Activated CD4-positive, alpha-beta T cell treated with anti-CD3 and anti-CD28 coated beads, Interleukin-2, amount 10 ng/mL, durations not matched to agents 24 days and 14 days (primary cell): ENCODE results near the gene CDC25A. TPM values are rescaled to one million over a fixed set of nuclear protein-coding genes. Genes with fewer than 3 reads are reported as not detected.

Experiments
- DNase-seq: peaks from one replicate; pipeline ENCODE4 v3.0.0; 2022
- H3K27ac Mint-ChIP-seq: one replicate; pipeline ENCODE4 v1.8.0; 2022; ENCODE audit warnings: mild to moderate bottlenecking, mixed read lengths
- H3K27me3 Mint-ChIP-seq: one replicate; pipeline ENCODE4 v1.8.0; 2022; ENCODE audit warnings: mixed read lengths
- H3K36me3 Mint-ChIP-seq: one replicate; pipeline ENCODE4 v1.8.0; 2022; ENCODE audit warnings: low read depth, mild to moderate bottlenecking, mixed read lengths
- H3K4me1 Mint-ChIP-seq: one replicate; pipeline ENCODE4 v1.8.0; 2021; ENCODE audit warnings: mixed read lengths
- H3K4me3 Mint-ChIP-seq: one replicate; pipeline ENCODE4 v1.8.0; 2022; ENCODE audit warnings: mild to moderate bottlenecking, moderate library complexity, mixed read lengths
- H3K9me3 Mint-ChIP-seq: one replicate; pipeline ENCODE4 v1.8.0; 2021; ENCODE audit warnings: mixed read lengths
- intact Hi-C: fragments of 100-400 bp; cut with micrococcal nuclease; formaldehyde crosslinking; loops from one replicate; pipeline ENCODE4 v1.15.1; 2023
- total RNA-seq: library from RNA; stranded (reverse); gene quantifications from 2 replicates; pipeline ENCODE4 v1.2.3, GENCODE V29; 2022

CDC25A gene
- total RNA-seq, 1 donor from 2014 or later, result 60.2 TPM

GRCh38 chr3:48187301-48187578, 977 bp downstream of the CDC25A start:
- DNase-seq, result no peak
- Mint-ChIP-seq H3K27ac (peak overlapping the region; percentile 88), H3K27me3 (no peaks in the 10 kb centered on the region), H3K4me3 (peak overlapping the region; percentile 93), H3K4me1 (peaks cover 31% of the 10 kb centered on the region), H3K36me3 (peaks cover 40% of the 10 kb centered on the region), H3K9me3 (no peaks in the 10 kb centered on the region)
- intact Hi-C loops, result loop anchor here (10.0 kb wide), 1 partner anchor 838 kb away; the partner anchor contains the start of genes IMPDH2 and NDUFAF3

- H3K27me3 Mint-ChIP-seq, result no peaks in the 10 kb centered on the region
- intact Hi-C loops, result loop anchor here (10.0 kb wide), 1 partner anchor 838 kb away; the partner anchor contains the start of genes IMPDH2 and NDUFAF3
- no peak for DNase-seq
These were observed 1.5 kb downstream of the CDC25A start for GRCh38 chr3:48186631-48187300.

GRCh38 chr3:48185129-48185528, 3.1 kb downstream of the CDC25A start:
- intact Hi-C loops, result loop anchor here (10.0 kb wide), 1 partner anchor 840 kb away; the partner anchor contains the start of genes IMPDH2 and NDUFAF3
- Mint-ChIP-seq H3K27me3 (no peaks in the 10 kb centered on the region), H3K36me3 (peaks cover 57% of the 10 kb centered on the region), H3K9me3 (no peaks in the 10 kb centered on the region), H3K4me1 (peaks cover 36% of the 10 kb centered on the region), H3K4me3 (no peak overlapping the region), H3K27ac (no peak overlapping the region)
- no peak for DNase-seq

More at GRCh38 chr3:48186631-48187300, 1.5 kb downstream of the CDC25A start:
- Mint-ChIP-seq H3K36me3 (peaks cover 44% of the 10 kb centered on the region), H3K9me3 (no peaks in the 10 kb centered on the region), H3K27ac (peak overlapping the region; percentile 88), H3K4me1 (peaks cover 31% of the 10 kb centered on the region), H3K4me3 (peak overlapping the region; percentile 93)

GRCh38 chr3:48184299-48184698, 3.9 kb downstream of the CDC25A start:
- Mint-ChIP-seq H3K27me3 (no peaks in the 10 kb centered on the region), H3K4me1 (peaks cover 36% of the 10 kb centered on the region), H3K36me3 (peaks cover 62% of the 10 kb centered on the region), H3K27ac (no peak overlapping the region), H3K9me3 (no peaks in the 10 kb centered on the region), H3K4me3 (no peak overlapping the region)
- intact Hi-C loops, result loop anchor here (10.0 kb wide), 1 partner anchor 841 kb away; the partner anchor contains the start of genes IMPDH2 and NDUFAF3
- no peak for DNase-seq

- H3K4me1 Mint-ChIP-seq, result peaks cover 21% of the 10 kb centered on the region
- no peaks in the 10 kb centered on the region for H3K27me3 Mint-ChIP-seq
- H3K4me3 Mint-ChIP-seq, result no peak overlapping the region
- peaks cover 75% of the 10 kb centered on the region for H3K36me3 Mint-ChIP-seq
- no peak for DNase-seq
- intact Hi-C loops, result loop anchor here (10.0 kb wide), 1 partner anchor 844 kb away; the partner anchor contains the start of genes IMPDH2 and NDUFAF3
- H3K9me3 Mint-ChIP-seq, result no peaks in the 10 kb centered on the region
- H3K27ac Mint-ChIP-seq, result no peak overlapping the region
These were observed 7.5 kb downstream of the CDC25A start for GRCh38 chr3:48180531-48181253.

GRCh38 chr3:48180021-48180420, 8.2 kb downstream of the CDC25A start:
- Mint-ChIP-seq H3K27me3 (no peaks in the 10 kb centered on the region), H3K4me1 (peaks cover 16% of the 10 kb centered on the region), H3K36me3 (peaks cover 76% of the 10 kb centered on the region), H3K27ac (no peak overlapping the region), H3K9me3 (no peaks in the 10 kb centered on the region), H3K4me3 (no peak overlapping the region)
- intact Hi-C loops, result loop anchor here (10.0 kb wide), 1 partner anchor 845 kb away; the partner anchor contains the start of genes IMPDH2 and NDUFAF3
- no peak for DNase-seq

GRCh38 chr3:48178072-48178471, 10.1 kb downstream of the CDC25A start:
- no peaks in the 10 kb centered on the region for H3K27me3 Mint-ChIP-seq
- H3K4me1 Mint-ChIP-seq, result peaks cover 17% of the 10 kb centered on the region
- peaks cover 76% of the 10 kb centered on the region for H3K36me3 Mint-ChIP-seq
- no peak overlapping the region for H3K4me3 Mint-ChIP-seq
- intact Hi-C loops, result no loop called here
- H3K9me3 Mint-ChIP-seq, result no peaks in the 10 kb centered on the region
- no peak for DNase-seq
- H3K27ac Mint-ChIP-seq, result no peak overlapping the region

GRCh38 chr3:48157950-48158376, 30.3 kb downstream of the CDC25A start:
- peaks cover 38% of the 10 kb centered on the region for H3K36me3 Mint-ChIP-seq
- no peaks in the 10 kb centered on the region for H3K4me1 Mint-ChIP-seq
- H3K27me3 Mint-ChIP-seq, result no peaks in the 10 kb centered on the region
- H3K4me3 Mint-ChIP-seq, result no peak overlapping the region
- peak; percentile 85 for DNase-seq
- H3K27ac Mint-ChIP-seq, result no peak overlapping the region
- H3K9me3 Mint-ChIP-seq, result no peaks in the 10 kb centered on the region
- intact Hi-C loops, result loop anchor here (10.0 kb wide), 2 partner anchors 283 to 633 kb away; no protein-coding TSS in a partner anchor

- Mint-ChIP-seq H3K4me3 (no peak overlapping the region), H3K4me1 (no peaks in the 10 kb centered on the region), H3K27me3 (no peaks in the 10 kb centered on the region), H3K27ac (no peak overlapping the region), H3K36me3 (peaks cover 36% of the 10 kb centered on the region), H3K9me3 (no peaks in the 10 kb centered on the region)
- no peak for DNase-seq
- intact Hi-C loops, result loop anchor here (10.0 kb wide), 2 partner anchors 283 to 633 kb away; no protein-coding TSS in a partner anchor
These were observed 30.9 kb downstream of the CDC25A start for GRCh38 chr3:48157202-48157840.

- DNase-seq, result no peak
- Mint-ChIP-seq H3K27me3 (no peaks in the 10 kb centered on the region), H3K36me3 (peaks cover 27% of the 10 kb centered on the region), H3K4me3 (no peak overlapping the region), H3K4me1 (peaks cover 4% of the 10 kb centered on the region), H3K9me3 (no peaks in the 10 kb centered on the region), H3K27ac (no peak overlapping the region)
- intact Hi-C loops, result loop anchor here (10.0 kb wide), 2 partner anchors 281 to 631 kb away; no protein-coding TSS in a partner anchor
These were observed 32.1 kb downstream of the CDC25A start for GRCh38 chr3:48156163-48156562.

- Mint-ChIP-seq H3K9me3 (no peaks in the 10 kb centered on the region), H3K36me3 (peaks cover 21% of the 10 kb centered on the region), H3K4me1 (peaks cover 4% of the 10 kb centered on the region), H3K27me3 (no peaks in the 10 kb centered on the region), H3K4me3 (no peak overlapping the region), H3K27ac (no peak overlapping the region)
- intact Hi-C loops, result loop anchor here (10.0 kb wide), 2 partner anchors 280 to 630 kb away; no protein-coding TSS in a partner anchor
- DNase-seq, result no peak
These were observed 33.1 kb downstream of the CDC25A start for GRCh38 chr3:48155122-48155521.

- H3K9me3 Mint-ChIP-seq, result no peaks in the 10 kb centered on the region
- DNase-seq, result no peak
- H3K27me3 Mint-ChIP-seq, result no peaks in the 10 kb centered on the region
- H3K27ac Mint-ChIP-seq, result no peak overlapping the region
- H3K4me3 Mint-ChIP-seq, result no peak overlapping the region
- H3K4me1 Mint-ChIP-seq, result peaks cover 4% of the 10 kb centered on the region
- intact Hi-C loops, result loop anchor here (1.0 to 10.0 kb wide), 5 partner anchors 63 to 627 kb away; no protein-coding TSS in a partner anchor
- no peaks in the 10 kb centered on the region for H3K36me3 Mint-ChIP-seq
These were observed 36.3 kb downstream of the CDC25A start for GRCh38 chr3:48151807-48152427.
